Epithelial cell of proximal tubule (primary cell): ENCODE measurements around the gene SRGAP1. TPM values are rescaled to one million over a fixed set of nuclear protein-coding genes. Genes with fewer than 3 reads are reported as not detected.

Experiments used
- DNase-seq: peaks from one replicate; pipeline ENCODE4 v3.0.0-alpha.2; 2011; ENCODE audit warnings: low read depth
- H3K4me3 ChIP-seq: 2 replicates; pipeline ENCODE4 v1.5.1; 2011; ENCODE audit warnings: low read depth, mild to moderate bottlenecking, low read length
- total RNA-seq: library from RNA; depleted of rRNA; stranded (reverse); fragments of >200 nt; gene quantifications from 2 replicates; pipeline ENCODE4 v1.2.3, GENCODE V29; 2015
- TF ChIP-seq, protein P1 (sequence below): conservative IDR thresholded peaks from 2 replicates; pipeline ENCODE4 v1.5.1; 2012; ENCODE audit warnings: low read depth, mild to moderate bottlenecking, low read length

Gene SRGAP1
- total RNA-seq, 1 donor from 2014 or later: 9.4 TPM

DNA sequence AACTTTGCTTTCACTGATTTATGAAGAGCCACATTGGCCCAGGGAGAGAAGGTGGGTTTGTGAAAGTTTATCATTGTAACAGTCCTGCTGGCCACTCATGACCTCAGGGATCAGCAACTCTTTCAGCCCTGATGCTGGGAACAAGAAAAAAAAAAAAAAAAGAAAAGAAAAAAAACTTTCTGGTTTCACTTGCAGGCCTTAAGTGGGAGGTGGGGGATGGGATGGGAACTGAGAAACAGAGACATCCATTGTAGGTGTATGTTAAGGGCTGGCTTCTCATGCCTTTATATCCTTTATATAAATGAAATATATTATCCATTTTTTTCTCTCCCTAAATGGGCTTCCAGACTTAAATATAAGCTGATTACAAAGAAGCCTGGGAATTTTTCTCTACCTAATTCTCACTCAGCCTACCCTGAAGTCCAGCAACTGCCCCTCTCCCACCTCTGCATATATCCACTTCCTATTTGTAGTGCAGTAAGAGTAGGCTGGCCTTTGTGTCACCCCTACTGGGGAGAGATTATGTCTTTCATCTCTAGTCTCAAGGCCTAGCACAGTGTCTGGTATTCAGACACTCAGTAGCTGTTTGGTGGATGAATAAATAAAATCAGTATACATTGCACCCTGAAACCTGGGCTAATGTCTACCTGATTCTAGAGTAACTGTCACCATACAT is 190.5 kb downstream of the SRGAP1 start:
- TF ChIP-seq, protein P1, sequence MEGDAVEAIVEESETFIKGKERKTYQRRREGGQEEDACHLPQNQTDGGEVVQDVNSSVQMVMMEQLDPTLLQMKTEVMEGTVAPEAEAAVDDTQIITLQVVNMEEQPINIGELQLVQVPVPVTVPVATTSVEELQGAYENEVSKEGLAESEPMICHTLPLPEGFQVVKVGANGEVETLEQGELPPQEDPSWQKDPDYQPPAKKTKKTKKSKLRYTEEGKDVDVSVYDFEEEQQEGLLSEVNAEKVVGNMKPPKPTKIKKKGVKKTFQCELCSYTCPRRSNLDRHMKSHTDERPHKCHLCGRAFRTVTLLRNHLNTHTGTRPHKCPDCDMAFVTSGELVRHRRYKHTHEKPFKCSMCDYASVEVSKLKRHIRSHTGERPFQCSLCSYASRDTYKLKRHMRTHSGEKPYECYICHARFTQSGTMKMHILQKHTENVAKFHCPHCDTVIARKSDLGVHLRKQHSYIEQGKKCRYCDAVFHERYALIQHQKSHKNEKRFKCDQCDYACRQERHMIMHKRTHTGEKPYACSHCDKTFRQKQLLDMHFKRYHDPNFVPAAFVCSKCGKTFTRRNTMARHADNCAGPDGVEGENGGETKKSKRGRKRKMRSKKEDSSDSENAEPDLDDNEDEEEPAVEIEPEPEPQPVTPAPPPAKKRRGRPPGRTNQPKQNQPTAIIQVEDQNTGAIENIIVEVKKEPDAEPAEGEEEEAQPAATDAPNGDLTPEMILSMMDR: no peak
- no peak for DNase-seq
- no peak overlapping the region for H3K4me3 ChIP-seq

DNA sequence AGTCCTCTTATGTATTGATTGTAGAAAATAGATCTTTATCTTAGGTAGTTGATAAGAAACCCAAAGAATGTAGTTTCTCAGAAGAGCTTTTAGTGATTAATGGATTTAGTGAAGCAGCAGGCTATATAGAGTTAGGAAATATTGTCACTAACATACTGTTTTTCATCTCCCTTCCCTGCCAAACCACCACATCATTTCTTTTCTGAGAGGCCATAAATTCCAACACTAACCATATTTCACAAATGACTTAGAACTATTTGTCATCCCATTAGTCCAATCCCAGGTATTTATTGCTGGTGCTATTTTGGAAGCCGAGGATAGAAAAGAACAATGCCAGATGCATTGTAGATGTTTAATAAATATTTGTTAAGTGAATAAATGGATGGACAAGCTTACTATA is 191.9 kb downstream of the SRGAP1 start:
- no peak for DNase-seq

DNA sequence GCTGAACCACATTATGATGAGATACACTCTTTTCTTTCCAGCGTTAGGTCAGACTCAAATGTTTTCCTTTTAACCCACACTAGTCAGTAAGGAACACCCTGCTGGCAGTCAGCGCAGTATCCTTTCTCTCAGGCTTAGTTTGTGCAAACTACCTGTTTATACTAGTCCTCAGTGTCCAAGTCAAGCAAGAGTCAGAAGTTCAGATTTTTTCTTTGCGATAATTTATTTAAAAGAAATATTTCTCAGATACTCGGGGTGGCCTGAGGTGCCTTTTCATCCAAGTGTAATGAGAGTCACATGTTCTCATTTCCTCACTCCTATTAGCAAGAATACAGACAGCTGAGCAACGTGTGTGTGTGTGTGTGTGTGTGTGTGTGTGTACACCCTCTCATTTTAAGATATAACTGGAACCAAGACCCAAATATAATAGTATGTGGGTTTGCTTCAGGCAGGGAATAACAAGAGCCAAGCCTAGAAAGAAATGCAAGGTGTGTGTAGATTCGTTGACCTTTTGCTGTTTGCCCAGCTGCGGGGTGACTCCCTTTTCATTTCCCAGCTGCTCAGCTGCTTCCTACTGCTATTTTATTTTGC is 194.9 kb downstream of the SRGAP1 start:
- H3K4me3 ChIP-seq: peak overlapping the region; percentile 36
- TF ChIP-seq, protein P1: no peak
- DNase-seq: peak; percentile 40

More for the DNA sequence above, 191.9 kb downstream of the SRGAP1 start:
- TF ChIP-seq, protein P1: no peak
- no peak overlapping the region for H3K4me3 ChIP-seq

DNA sequence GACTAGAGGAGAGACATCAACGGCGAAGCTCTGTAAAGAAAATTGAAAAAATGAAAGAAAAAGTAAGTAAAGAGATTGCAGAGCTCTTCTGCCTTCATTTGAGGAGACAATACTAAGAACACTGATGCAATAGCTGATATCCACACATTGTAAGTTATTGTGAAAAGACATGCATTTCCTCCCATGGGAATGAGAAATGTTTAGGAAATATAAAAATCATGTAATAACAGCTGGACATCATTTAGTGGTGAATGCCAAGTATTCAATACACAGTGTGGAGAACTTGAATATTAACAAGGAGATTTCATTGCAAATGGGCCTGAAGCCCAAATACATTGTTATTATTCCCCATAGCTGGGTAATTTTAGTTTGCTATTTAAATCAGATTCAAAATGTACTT is 198.4 kb downstream of the SRGAP1 start:
- no peak for DNase-seq
- H3K4me3 ChIP-seq: no peak overlapping the region
- TF ChIP-seq, protein P1: no peak

DNA sequence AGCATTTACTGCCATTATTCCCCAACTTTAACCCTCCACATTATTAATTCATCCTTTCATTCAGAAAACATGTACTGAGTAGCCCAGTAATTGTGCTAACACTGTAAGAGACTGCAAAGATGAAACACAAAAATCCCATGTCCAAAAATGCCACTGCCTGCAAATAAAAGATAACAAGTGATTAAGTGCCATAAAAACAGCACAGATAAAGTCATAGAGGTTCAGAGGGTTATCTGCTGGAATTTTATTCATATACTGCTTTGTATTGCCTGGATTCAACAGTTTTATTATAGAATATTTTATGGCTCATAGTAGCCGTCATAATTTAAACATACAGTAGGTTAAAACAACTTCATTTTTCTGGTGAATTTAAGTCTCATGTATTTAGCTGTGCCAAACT is 199.7 kb downstream of the SRGAP1 start:
- no peak overlapping the region for H3K4me3 ChIP-seq
- DNase-seq: no peak
- TF ChIP-seq, protein P1: no peak

DNA sequence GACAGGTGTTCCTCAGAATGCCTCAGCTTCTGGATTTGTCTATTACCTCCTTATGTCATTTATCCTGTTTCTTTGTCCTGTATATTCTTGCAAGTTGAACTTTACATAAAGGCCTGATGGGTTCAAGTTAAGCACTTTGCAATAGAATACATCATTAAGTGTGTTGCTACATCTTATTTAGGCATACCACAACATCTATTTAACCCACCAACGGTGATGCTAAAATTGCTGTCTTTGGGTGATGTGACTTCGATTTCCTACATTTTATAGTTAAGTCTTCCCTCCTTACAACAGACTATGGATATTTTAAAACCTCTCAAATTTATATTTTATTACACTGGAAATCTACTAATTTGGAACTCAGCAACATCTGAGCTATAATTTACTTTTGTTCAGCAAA is 206.6 kb downstream of the SRGAP1 start:
- no peak overlapping the region for H3K4me3 ChIP-seq
- DNase-seq: no peak
- TF ChIP-seq, protein P1: no peak

DNA sequence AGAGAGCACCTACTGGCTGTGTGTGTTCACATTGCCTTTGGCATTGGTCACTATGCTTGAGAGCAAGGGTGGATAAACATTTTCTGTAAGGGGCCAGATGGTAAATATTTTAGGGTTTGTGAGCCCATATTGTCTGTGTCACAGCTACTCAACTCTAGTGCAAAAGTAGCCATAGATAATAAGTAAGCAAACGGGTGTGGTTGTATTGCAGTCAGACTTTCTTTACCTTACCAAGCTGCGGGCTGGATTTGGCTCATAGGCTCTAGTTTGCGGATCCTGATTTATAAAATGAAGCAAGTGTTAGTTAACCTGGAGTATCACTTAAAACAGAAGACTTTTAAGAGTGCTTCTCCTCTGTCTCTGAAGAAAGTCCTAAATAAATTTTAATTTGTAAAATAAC is 208.6 kb downstream of the SRGAP1 start:
- TF ChIP-seq, protein P1: no peak
- H3K4me3 ChIP-seq: no peak overlapping the region
- no peak for DNase-seq
